ENCODE results near the gene SPACA5.
"Not testable (repeated sequence)": the region's sequence is repeated elsewhere in the genome, so short reads cannot be mapped to it uniquely, and the experiment has no call there.

The SPACA5 gene

DNA sequence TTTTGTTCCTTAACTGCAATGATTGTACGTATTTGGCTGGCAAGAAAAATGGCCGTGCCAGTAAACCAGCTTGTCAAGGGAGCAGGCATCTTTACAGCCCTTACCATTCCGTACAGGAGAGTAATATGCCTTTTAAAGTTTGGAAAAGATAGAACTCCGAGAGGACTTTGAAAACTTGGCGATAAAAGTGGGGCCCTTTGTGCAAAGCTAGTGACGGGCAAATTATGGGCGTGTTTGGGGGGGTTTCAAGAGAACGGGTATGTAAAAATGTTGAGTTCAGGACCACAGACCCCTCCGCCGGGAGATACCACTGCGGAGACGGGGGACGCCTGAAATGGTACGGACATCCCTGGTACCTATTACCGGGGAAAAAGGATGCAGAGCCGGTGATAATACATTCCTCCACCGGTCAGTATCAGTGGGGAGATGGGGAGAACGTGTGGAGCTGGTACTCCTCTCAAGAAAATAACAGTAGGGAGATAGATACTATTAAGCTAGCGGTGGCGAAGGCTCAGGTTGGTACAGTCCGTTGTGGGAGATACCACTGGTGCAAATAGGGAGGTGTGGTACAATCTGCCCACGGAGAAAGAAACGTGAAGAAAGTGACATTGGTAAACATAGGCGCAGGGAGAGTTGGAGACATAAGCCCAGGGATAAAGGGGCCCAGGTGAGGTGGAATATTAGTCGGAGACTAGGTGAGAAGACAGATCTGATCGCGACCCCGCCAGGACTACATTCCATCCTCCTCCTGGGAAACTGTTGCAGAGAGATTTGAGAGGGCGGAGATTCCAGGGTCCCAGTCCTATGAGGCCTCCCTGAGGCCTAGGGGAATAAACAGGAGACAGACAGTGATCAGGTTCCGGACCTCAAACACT, 14.5 kb downstream of the SPACA5 start:
- DNase-seq: peak in 47 of 51 donors; percentile 2 to 93 (median 52)

DNA sequence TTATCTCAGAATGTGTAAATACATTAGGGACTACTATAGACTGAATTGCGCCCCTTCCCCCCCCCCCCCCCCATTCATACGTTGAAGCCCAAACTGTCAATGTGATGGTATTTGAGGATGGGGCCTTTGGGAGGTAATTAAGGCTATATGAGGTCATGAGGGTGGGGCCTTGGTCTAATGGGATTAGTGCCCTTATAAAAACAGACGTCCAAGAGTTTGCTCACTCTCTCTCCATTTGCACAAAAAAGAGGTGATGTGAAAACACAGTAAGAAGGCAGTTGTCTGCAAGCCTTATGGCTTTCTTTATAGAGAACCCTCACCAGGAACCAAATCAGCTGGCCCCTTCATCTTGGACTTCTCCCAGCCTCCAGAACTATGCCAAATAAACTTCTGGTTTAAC, 15.3 kb downstream of the SPACA5 start:
- no peak for DNase-seq

DNA sequence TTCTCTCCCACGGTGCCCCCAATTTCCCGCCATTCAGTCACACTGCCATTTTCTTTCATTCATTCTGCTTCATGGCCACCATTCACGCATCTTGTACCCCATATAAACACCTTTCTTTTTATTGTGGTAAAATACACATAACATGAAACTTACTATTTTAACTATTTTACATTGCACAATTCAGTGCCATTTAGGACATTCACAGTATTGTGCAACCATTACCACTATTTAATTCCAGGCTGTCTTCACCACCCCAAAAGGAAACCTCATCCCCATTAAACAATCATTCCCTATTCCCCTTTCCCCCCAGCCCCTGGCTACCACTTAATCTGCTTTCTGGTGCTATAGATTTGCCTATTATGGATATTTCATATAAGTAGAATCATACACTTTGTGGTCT, 15.9 kb downstream of the SPACA5 start:
- no peak for DNase-seq

DNA sequence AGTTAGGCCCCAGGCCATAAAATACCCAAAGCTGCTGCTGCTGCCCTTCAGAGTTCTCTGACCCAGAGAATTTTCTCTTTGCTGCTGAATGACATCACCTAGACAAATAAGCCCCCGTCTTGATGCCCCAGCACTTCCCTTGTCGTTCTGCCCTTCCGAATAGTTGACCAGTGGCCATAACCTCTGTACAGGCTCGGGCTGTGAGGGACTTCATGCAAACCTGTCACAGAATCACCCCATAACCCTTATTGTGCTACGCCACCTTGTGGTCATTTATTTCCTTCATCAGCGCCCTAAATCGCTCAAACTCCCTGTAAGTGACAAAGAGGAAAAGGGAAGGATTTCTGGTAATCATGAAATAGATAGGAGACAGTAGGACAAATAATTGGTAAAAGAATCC, 18.8 kb downstream of the SPACA5 start:
- DNase-seq: peak in 23 of 51 donors; percentile 0 to 68 (median 18)

DNA sequence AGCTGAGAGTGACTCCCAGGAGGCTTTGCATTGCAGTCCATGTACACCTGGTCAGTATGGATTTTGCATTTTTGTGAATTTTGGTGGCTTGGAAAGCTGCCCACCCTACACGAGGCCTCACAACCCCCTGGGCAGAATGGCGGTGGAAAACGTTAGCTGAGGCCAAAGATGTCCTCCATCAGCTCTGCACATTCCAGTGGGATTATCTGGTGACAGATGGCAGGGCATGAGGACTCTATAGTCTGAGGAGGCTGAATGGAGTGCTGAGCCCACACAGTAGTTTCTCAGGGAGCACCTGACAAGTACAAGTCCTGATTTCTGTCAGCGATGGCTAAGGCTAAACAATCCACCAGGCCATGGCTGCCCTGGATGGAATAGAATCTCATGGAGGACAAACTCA, 20.8 kb downstream of the SPACA5 start:
- DNase-seq: not testable (repeated sequence)

DNA sequence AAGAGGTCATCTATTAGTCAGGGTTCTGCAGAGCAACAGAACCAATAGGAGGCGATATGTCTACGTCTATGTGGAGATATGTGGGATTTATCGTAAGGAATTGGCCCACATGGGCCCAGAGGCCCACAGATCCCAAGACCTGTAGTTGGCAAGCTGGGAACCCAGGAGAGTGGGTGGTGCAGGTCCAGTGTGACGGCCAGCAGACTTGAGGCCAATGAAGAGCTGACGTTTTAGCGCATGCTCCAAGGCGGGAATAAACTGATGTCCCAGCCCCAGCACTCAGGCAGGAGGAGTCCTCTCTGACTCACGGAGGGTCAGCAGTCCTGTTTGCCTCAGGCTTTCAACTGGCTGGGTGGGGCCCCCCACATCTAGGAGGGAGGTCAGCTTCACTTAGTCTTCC, 21.3 kb downstream of the SPACA5 start:
- no peak for DNase-seq

DNA sequence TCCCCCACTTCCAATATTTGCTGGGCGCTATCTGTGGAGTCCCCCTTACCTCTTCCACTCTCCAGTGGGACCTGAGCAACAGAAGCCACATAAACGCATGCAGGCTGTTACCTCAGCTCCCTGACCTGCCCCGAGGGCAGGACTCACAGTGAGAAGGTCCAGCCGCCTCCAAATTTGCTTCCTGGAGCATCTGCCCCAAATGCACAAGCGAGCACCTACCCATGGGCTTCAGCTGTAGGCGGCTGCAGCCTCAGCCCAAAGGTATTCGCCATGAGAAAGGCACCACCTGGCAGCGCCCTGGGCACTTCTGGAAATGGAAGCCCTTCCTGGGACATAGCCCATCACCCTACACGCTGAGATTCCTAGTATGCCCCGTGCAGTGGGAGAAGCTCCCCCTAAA, 23.4 kb downstream of the SPACA5 start:
- no peak for DNase-seq

DNA sequence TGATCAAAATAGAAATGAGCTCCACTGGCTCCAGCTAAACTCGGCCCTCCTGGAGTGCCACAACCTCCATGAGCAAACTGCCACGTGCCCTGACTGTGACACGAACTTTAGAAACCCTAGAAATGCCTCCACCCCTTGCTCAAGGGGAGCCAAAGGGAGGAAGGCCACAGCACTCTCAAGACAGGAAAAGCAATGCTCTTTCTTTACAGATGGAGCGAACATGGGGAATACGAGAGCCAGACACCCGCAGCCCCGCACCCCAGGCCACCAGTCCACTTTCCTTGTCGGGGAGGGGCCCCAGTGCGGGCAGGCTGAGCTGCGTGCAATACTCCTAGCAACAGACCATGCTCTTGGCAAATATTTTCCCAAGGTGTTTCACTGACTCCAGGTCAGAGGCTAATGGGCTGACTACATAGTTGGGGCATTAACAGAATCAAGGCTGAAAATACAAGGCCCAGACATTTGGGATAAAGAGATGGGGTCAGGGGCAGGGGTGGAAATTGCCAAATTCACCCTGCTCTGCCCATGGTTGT, 23.9 kb downstream of the SPACA5 start:
- not testable (repeated sequence) for DNase-seq

DNA sequence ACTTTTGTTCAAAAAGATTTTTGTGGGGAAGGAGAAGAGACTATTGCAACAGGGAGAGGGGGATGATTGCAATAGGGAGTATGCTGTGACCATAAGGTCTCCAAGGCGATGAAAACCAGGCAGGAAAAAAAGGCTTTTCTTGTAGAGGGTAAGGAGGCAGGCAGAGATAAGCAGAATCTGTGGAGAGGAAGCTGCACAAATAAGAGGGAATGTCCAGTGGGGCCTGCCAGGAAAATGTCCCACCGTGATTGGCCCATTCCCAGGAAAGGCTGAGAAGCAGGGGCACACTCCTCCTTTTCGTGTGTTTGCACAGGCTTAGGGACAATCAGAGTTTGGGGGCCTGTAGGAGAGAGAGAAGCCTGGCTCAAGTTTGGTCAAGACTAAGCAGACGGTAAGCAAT, 29.1 kb downstream of the SPACA5 start:
- DNase-seq: no peak

DNA sequence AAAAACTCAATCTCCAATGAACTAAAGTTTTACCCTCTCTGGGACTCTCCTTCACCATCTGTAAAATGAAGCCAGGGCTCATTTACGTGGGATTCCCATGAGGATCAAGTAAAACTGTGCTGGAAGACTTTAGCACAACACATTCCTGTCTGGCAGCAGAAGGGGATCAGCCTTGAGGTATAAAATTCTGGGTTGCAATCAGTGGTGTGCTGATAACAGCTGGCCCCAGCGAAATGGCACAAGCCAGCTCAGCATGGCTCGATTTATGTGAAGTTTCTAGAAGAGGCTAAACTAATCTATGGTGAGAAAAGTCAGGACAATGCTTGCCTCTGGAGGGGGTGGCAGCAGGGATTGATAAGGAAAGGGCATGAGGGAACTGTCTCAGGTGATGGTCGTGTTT, 36.3 kb downstream of the SPACA5 start:
- no peak for DNase-seq

DNA sequence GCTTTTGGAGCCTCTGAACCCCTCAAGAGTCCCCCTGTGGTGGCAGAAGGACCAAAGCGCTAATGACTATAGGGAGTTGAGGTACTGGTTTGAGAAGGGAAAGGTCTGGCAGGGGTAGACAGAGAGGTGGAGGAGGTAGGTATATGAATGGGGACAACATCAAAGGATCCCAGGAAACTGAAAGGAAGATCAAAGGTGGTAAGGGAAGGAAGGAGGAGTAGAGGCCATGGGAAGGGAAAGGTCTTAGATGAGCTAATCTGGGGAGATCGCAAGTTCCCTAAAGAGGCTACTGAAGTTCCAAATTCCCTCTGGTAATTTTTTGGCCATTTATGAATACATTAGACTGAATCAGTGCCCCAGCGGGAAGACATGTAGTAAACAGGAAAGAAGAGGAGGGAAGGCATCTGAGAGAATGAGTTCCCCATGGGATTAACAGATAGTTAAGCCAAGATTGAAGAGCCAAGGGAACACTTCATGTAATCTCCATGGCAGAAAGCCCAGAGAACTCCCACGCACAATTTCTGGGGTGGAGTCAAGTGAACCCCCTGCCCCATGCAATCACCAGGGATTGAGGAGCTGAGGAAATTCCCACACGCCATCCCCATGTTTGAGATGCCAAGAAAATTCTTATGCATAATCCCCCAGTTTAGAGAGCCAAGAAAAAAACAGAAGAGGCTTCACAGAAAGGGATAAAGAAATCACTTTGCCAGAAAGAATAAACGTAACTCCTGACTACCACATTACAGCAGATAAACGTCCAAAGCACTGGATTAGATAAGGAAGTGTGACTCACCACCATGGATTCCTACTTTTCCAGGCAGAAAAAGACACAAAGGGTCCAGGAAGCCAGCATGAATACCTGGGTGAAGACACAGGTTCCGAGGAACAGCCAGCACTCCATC, 38.9 kb downstream of the SPACA5 start:
- DNase-seq: no peak

DNA sequence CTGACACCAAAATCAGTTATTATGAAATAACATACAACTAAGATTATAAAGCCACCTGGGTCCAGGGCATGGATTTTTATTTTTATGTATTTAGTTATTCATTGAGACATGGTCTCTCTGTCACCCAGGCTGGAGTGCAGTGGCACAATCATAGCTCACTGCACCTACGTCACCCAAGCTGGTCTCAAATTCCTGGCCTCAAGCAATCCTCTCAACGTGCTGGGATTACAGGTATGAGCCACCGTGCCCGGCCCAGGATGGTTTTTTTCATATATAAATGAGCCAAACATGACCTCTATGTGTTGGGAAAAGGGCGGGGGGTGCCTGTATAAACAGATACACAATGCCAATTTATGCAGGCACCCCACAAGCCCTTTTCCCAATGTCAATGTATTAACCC, 40.1 kb downstream of the SPACA5 start:
- no peak for DNase-seq

DNA sequence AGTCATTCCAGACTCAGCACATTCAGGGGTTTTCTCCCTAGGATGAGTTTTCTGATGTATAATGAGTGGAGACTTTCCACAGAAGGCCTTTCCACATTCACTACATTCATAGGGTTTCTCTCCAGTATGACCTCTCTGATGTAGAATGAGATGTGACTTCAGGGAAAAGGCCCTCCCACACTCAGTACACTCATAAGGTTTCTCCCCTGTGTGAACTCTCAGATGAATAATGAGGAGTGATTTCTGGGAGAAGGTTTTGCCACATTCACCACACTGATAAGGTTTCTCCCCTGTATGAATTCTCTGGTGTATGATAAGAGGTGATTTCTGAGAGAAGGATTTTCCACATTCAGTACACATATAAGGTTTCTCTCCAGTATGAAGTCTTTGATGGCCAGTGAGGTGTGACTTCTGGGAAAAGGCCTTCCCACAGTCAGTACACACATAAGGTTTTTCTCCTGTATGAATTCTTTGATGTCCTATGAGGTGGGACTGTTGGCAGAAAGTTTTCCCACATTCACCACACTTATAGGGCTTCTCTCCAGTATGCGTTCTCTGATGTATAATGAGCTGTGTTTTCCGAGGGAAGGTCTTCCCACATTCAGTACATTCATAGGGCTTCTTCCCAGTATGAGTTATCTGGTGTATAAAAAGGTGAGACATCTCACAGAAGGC, 52.0 kb downstream of the SPACA5 start:
- no peak for DNase-seq

DNA sequence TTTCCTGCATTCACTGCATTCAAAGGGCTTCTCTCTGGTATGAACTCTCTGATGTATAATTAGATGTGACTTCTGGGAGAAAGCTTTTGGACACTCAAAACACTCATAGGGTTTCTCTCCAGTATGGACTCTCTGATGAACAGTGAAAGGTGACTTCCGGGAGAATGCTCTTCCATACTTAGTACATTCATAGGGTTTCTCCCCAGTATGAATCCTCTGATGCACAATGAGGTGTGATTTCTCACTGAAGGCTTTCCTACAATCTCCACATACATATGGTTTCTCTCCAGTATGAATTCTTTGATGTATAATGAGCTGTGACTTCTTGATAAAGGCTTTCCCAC, 52.5 kb downstream of the SPACA5 start:
- no peak for DNase-seq

Measured in hypothalamus (tissue), 51 donors.